Measurements from ENCODE around the gene MPHOSPH8.

DNA sequence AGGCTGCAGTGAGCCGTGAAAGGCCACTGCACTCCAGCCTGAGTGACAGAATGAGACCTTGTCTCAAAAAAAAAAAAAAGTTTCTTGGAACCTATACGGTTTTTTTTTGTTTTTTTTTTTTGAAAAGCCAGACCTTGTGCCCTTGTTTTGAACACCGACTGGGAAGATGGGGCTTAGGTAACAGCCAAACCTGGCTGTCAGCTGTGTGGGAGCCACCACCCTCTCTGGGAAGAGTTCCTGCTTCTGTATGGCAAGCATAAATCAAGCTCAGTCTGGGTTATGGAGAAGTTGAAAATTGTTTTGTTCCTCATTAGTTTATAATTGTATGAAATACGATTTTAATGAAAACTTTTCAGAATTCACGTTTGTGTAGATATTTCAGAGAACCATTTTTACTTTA lies 39.5 kb downstream of the MPHOSPH8 start:
- TF ChIP-seq, protein P1, sequence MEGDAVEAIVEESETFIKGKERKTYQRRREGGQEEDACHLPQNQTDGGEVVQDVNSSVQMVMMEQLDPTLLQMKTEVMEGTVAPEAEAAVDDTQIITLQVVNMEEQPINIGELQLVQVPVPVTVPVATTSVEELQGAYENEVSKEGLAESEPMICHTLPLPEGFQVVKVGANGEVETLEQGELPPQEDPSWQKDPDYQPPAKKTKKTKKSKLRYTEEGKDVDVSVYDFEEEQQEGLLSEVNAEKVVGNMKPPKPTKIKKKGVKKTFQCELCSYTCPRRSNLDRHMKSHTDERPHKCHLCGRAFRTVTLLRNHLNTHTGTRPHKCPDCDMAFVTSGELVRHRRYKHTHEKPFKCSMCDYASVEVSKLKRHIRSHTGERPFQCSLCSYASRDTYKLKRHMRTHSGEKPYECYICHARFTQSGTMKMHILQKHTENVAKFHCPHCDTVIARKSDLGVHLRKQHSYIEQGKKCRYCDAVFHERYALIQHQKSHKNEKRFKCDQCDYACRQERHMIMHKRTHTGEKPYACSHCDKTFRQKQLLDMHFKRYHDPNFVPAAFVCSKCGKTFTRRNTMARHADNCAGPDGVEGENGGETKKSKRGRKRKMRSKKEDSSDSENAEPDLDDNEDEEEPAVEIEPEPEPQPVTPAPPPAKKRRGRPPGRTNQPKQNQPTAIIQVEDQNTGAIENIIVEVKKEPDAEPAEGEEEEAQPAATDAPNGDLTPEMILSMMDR (IDR thresholded peaks at IDR 0.05): no peak
- TF ChIP-seq POLR2A (IDR thresholded peaks at IDR 0.05) (no peak), EP300 (IDR thresholded peaks at IDR 0.05) (no peak)

Data from tibial nerve (tissue), 4 donors.